Right lobe of liver (tissue), 4 donors: ENCODE results near the gene IRF4.

Experiments
- CTCF ChIP-seq, 4 donors: fragments of 200-600 bp in 3 of 4; fragments of 450-650 bp in 1 of 4; IDR thresholded peaks; one replicate each; pipeline versions ENCODE4 v1.5.1 to v1.8.0; 2016 to 2022; ENCODE audit warnings: antibody characterized with exemption in 4 of 4, mild to moderate bottlenecking in 2 of 4
- POLR2A ChIP-seq: fragments of 450-650 bp; IDR thresholded peaks from one replicate; pipeline ENCODE4 v1.6.1; 2017; ENCODE audit warnings: antibody characterized with exemption, mild to moderate bottlenecking
- donor health status: DM: no; HTN: no; CAD: no.
- donor health status: DM: no; HTN: no; CAD: no.
- donor health status: DM: no; HTN: yes; CAD: no.

- TF ChIP-seq CTCF (IDR thresholded peaks at IDR 0.05): no peak
- no peak for TF ChIP-seq POLR2A
These were observed 13.3 kb downstream of the IRF4 start for GRCh38 chr6:404685-405423.
